Upper lobe of left lung (tissue), 6 donors: ENCODE data around the gene HS3ST6. TPM values are rescaled to one million over a fixed set of nuclear protein-coding genes. Genes with fewer than 3 reads are reported as not detected.

Source experiments
- ATAC-seq, 2 donors: fragments of 200-7000 bp; cut with Tn5 transposase; one replicate each; pipeline ENCODE4 v1.9.1; 2022; ENCODE audit warnings: mild to moderate bottlenecking in 2 of 2, moderate library complexity in 2 of 2; ENCODE audit not compliant: low FRiP score in 2 of 2
- DNase-seq, 2 donors: peaks; one replicate each; pipeline ENCODE4 v3.0.0-alpha.2; 2019 to 2020
- H3K27ac ChIP-seq, 4 donors: fragments of 200-600 bp; sonication (generic); one replicate each; pipeline ENCODE4 v1.5.1; 2016 to 2019
- H3K27me3 ChIP-seq, 4 donors: fragments of 200-600 bp; sonication (generic); one replicate each; pipeline ENCODE4 v1.5.1; 2017 to 2019
- H3K36me3 ChIP-seq, 4 donors: fragments of 200-600 bp; sonication (generic); one replicate each; pipeline ENCODE4 v1.5.1; 2016 to 2019
- H3K4me1 ChIP-seq, 4 donors: fragments of 200-600 bp; sonication (generic); one replicate each; pipeline ENCODE4 v1.5.1; 2018 to 2019
- H3K4me3 ChIP-seq, 4 donors: fragments of 200-600 bp; sonication (generic); one replicate each; pipeline ENCODE4 v1.5.1; 2017 to 2019; ENCODE audit warnings: mild to moderate bottlenecking in 2 of 4, moderate library complexity in 1 of 4
- H3K9me3 ChIP-seq, 4 donors: fragments of 200-600 bp; sonication (generic); one replicate each; pipeline ENCODE4 v1.5.1; 2018 to 2019
- EP300 ChIP-seq, 4 donors: sonication (generic); formaldehyde crosslinking; IDR thresholded peaks; one replicate each; pipeline ENCODE4 v1.5.1; 2017; ENCODE audit warnings: antibody characterized with exemption in 4 of 4, control low read depth in 2 of 4
- POLR2A ChIP-seq, 4 donors: fragments of 450-650 bp; IDR thresholded peaks; one replicate each; pipeline ENCODE4 v1.5.1; 2016 to 2017; ENCODE audit warnings: antibody characterized with exemption in 4 of 4, mild to moderate bottlenecking in 2 of 4
- POLR2AphosphoS5 ChIP-seq, 2 donors: sonication (generic); formaldehyde crosslinking; IDR thresholded peaks; one replicate each; pipeline ENCODE4 v1.5.1; 2017; ENCODE audit warnings: antibody characterized with exemption in 2 of 2
- WGBS, 2 donors: methylation state at CpG; one replicate each; pipeline ENCODE4 v1.1.5; 2017 to 2018; 5-methylcytosine and 5-hydroxymethylcytosine counted together
- total RNA-seq, 6 donors: library from RNA; depleted of rRNA in 4 of 6; stranded (reverse); fragments of >200 nt in 4 of 6; gene quantifications; one replicate each; pipeline versions ENCODE4 v1.1.0 to v1.2.1, GENCODE V29; 2016 to 2021
- TF ChIP-seq, protein P1 (sequence below), 6 experiments: fragments of 450-650 bp in 4 of 6; fragments of 200-600 bp in 2 of 6; sonication (generic) in 2 of 6; IDR thresholded peaks; one replicate each; pipeline ENCODE4 v1.5.1; 2016 to 2019; ENCODE audit warnings: antibody characterized with exemption in 6 of 6
- donor health status: DM: no; HTN: no; CAD: no; lungs with moderate emphysema.
- donor health status: DM: no; HTN: yes; CAD: no; lungs with severe emphysema.

HS3ST6 gene
- total RNA-seq, 6 donors from 2014 or later, result 0.44 to 4.0 (median 0.95) TPM; not detected in 2

DNA sequence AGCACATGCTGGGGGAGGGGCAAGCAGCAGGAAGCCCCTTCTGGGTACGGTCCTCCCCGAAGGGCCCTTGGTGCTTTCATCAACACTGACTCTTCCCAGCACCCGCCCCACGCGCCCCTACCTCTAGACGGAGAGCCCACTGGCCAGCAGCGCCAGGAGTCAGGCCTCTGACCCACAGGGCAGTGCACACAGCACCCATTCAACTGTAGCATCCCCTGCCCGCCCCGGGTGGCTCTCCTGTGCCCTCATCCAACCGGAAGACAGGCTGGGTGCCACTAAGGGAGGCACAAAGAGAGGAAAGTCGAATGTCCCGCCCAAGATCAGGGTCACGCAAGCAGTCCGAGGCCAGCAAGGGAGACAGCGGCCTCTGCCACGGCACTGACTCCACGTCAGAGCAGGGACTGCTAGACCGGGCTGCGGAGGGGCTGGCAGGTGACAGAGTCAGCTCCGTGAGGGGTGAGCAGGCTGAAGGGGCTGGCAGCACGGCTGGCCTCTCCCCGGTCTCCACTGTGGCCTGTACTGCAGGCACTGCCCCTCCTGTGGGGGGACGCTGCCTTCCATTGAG lies 15.0 kb upstream of the HS3ST6 start:
- Histone ChIP-seq H3K36me3 (peaks cover 0 to 15% (median 8%) of the 10 kb centered on the region in 4 donors), H3K27ac (no peak overlapping the region), H3K9me3 (no peaks in the 10 kb centered on the region), H3K4me3 (no peak overlapping the region), H3K27me3 (no peaks in the 10 kb centered on the region), H3K4me1 (peaks cover 9 to 16% (median 13%) of the 10 kb centered on the region in 4 donors)
- 52 to 80% methylated on average over 5 to 11 of the region's 23 CpGs for WGBS, 2 donors
- peak in 1 of 2 donors; percentile 66 for DNase-seq
- TF ChIP-seq POLR2A (IDR thresholded peaks at IDR 0.05) (no peak), POLR2AphosphoS5 (IDR thresholded peaks at IDR 0.05) (no peak), EP300 (IDR thresholded peaks at IDR 0.05) (no peak)
- TF ChIP-seq, protein P1, sequence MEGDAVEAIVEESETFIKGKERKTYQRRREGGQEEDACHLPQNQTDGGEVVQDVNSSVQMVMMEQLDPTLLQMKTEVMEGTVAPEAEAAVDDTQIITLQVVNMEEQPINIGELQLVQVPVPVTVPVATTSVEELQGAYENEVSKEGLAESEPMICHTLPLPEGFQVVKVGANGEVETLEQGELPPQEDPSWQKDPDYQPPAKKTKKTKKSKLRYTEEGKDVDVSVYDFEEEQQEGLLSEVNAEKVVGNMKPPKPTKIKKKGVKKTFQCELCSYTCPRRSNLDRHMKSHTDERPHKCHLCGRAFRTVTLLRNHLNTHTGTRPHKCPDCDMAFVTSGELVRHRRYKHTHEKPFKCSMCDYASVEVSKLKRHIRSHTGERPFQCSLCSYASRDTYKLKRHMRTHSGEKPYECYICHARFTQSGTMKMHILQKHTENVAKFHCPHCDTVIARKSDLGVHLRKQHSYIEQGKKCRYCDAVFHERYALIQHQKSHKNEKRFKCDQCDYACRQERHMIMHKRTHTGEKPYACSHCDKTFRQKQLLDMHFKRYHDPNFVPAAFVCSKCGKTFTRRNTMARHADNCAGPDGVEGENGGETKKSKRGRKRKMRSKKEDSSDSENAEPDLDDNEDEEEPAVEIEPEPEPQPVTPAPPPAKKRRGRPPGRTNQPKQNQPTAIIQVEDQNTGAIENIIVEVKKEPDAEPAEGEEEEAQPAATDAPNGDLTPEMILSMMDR (IDR thresholded peaks at IDR 0.05), result no peak
- ATAC-seq, result no peak

DNA sequence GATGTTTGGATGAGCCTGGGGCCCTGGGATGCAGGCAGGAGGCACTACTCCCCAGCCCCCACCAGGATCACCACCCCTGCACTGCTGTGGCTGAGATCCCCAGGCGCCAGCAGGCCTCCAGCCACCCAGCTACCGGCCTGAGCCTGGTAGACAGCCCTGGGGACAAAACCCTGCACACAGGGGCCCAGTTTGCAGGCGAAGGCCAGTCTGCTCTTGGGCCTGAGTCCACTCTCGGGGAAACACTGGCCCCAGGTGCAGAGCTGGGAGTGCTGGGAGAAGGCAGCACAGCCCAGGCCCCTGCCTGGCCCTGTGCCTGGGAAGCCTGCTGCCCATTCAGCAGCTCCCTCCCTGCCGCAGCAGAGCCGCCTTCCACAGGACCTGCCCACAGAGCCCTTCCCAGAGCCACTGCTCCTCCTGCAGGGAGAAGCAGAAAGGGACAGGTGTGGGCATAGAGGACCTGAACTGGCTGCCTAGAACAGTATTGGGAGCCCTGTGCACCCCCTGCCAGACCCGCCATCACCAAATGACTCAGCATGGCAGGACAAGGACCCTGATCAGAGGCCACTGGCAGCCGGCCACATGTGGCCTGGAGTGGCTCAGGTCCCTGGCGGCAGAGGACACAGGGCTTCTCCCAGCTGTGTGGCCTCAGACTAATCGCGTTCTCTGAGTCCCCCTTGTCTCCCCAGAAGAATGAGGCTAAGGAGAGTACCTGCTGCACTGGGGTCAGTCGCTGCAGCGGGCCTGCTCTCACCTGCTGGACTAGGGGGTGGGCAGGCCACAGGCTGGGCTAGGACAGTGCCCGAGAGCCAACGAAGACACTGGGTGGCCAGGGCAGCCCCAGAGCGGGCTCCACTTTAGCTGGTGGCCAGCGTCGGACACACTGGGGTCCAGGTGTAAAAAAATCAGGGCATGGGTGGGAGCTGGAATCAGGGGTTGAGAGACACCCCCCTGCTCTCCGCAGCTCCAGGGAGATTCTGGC lies 14.1 kb upstream of the HS3ST6 start:
- H3K27ac ChIP-seq, result no peak overlapping the region
- H3K4me1 ChIP-seq, result peaks cover 9 to 16% (median 13%) of the 10 kb centered on the region in 4 donors
- H3K36me3 ChIP-seq, result peaks cover 0 to 6% (median 3%) of the 10 kb centered on the region in 4 donors
- peak in 1 of 2 donors; percentile 35 for ATAC-seq
- 67 to 72% methylated on average over 13 to 14 of the region's 19 CpGs for WGBS, 2 donors
- no peaks in the 10 kb centered on the region for H3K9me3 ChIP-seq
- H3K4me3 ChIP-seq, result no peak overlapping the region
- TF ChIP-seq, protein P1 (IDR thresholded peaks at IDR 0.05), result no peak
- no peak for TF ChIP-seq POLR2AphosphoS5 (IDR thresholded peaks at IDR 0.05)
- no peak for TF ChIP-seq POLR2A (IDR thresholded peaks at IDR 0.05)
- no peaks in the 10 kb centered on the region for H3K27me3 ChIP-seq
- DNase-seq, result peak in 1 of 2 donors; percentile 59

DNA sequence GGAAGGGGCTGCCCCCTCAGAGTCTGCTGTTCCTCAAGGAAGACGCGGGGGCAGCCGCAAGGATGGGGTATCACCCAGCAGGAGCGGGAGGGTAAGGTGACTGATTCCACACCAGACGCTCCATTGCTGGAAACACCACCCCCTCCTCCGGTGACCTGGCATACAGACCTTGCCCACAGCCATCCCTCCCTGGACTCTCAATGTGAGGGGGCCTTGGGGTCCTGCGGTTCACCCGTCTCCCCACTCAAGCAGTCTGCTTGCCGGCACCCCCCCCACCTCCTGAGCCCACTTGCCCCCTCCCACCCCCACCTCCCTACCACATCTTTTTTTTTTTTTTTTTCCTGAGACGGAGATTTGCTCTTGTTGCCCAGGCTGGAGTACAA lies 12.1 kb upstream of the HS3ST6 start:
- no peaks in the 10 kb centered on the region for H3K36me3 ChIP-seq
- no peak for DNase-seq
- H3K27ac ChIP-seq, result peak overlapping the region in 3 of 4 donors; percentile 86 to 95 (median 92)
- H3K27me3 ChIP-seq, result no peaks in the 10 kb centered on the region
- peaks cover 9 to 16% (median 13%) of the 10 kb centered on the region in 4 donors for H3K4me1 ChIP-seq
- TF ChIP-seq, protein P1 (IDR thresholded peaks at IDR 0.05), result no peak
- no peak for TF ChIP-seq EP300 (IDR thresholded peaks at IDR 0.05)
- no peak for TF ChIP-seq POLR2AphosphoS5 (IDR thresholded peaks at IDR 0.05)
- TF ChIP-seq POLR2A (IDR thresholded peaks at IDR 0.05), result no peak
- ATAC-seq, result no peak
- H3K9me3 ChIP-seq, result no peaks in the 10 kb centered on the region
- H3K4me3 ChIP-seq, result peak overlapping the region in 1 of 4 donors; percentile 68
- WGBS, 2 donors, result 52 to 64% methylated on average over 10 of the region's 10 CpGs

- no peaks in the 10 kb centered on the region for H3K27me3 ChIP-seq
- 30 to 32% methylated on average over 5 to 16 of the region's 70 CpGs for WGBS, 2 donors
- no peaks in the 10 kb centered on the region for H3K36me3 ChIP-seq
- TF ChIP-seq POLR2AphosphoS5 (IDR thresholded peaks at IDR 0.05) (peak in 1 of 2 donors; percentile 56), EP300 (IDR thresholded peaks at IDR 0.05) (no peak), POLR2A (IDR thresholded peaks at IDR 0.05) (peak in 1 of 4 donors; percentile 67)
- TF ChIP-seq, protein P1 (IDR thresholded peaks at IDR 0.05), result peak; percentile 100
- DNase-seq (peak; percentile 95 to 99), ATAC-seq (peak; percentile 96 to 98)
- no peaks in the 10 kb centered on the region for H3K9me3 ChIP-seq
- H3K4me1 ChIP-seq, result peaks cover 9 to 16% (median 13%) of the 10 kb centered on the region in 4 donors
- peak overlapping the region; percentile 73 to 95 (median 89) for H3K27ac ChIP-seq
- H3K4me3 ChIP-seq, result peak overlapping the region; percentile 47 to 85 (median 72)
Measured at GRCh38 chr16:1929578-1930337, 11.5 kb upstream of the HS3ST6 start.
